Neural progenitor cell (in vitro differentiated cells): ENCODE results near the gene FRG1. TPM values are rescaled to one million over a fixed set of nuclear protein-coding genes. Genes with fewer than 3 reads are reported as not detected.
"Not testable (repeated sequence)": the region's sequence is repeated elsewhere in the genome, so short reads cannot be mapped to it uniquely, and the experiment has no call there.

ENCODE experiments used
- DNase-seq: peaks from one replicate; pipeline ENCODE4 v3.0.0-alpha.2; 2016; ENCODE audit warnings: low spot score
- H2AFZ ChIP-seq: fragments of 200-600 bp; sonication (generic); replicated peaks from 2 replicates; pipeline ENCODE4 v1.6.1; 2016; ENCODE audit warnings: antibody characterized with exemption
- H3F3A ChIP-seq: fragments of 200-600 bp; sonication (generic); 2 replicates; pipeline ENCODE4 v1.6.1; 2016; ENCODE audit warnings: antibody characterized with exemption, low read depth
- H3K27ac ChIP-seq: fragments of 200-600 bp; sonication (generic); 2 replicates; pipeline ENCODE4 v1.5.1; 2016; ENCODE audit warnings: mild to moderate bottlenecking
- H3K27me3 ChIP-seq: fragments of 200-600 bp; sonication (generic); 2 replicates; pipeline ENCODE4 v1.6.1; 2016; ENCODE audit warnings: mild to moderate bottlenecking, moderate library complexity
- H3K36me3 ChIP-seq: fragments of 200-600 bp; sonication (generic); 2 replicates; pipeline ENCODE4 v1.5.1; 2016
- H3K4me1 ChIP-seq: fragments of 200-600 bp; sonication (generic); 2 replicates; pipeline ENCODE4 v1.6.1; 2016; ENCODE audit warnings: mixed run types
- H3K4me2 ChIP-seq: fragments of 200-600 bp; sonication (generic); 2 replicates; pipeline ENCODE4 v1.6.1; 2016
- H3K4me3 ChIP-seq: fragments of 200-600 bp; sonication (generic); 2 replicates; pipeline ENCODE4 v1.5.1; 2016
- H3K79me2 ChIP-seq: fragments of 200-600 bp; sonication (generic); 2 replicates; pipeline ENCODE4 v1.6.1; 2016; ENCODE audit warnings: low read depth
- H3K9ac ChIP-seq: fragments of 200-600 bp; sonication (generic); 2 replicates; pipeline ENCODE4 v1.6.1; 2016
- H3K9me3 ChIP-seq: fragments of 200-600 bp; sonication (generic); 2 replicates; pipeline ENCODE4 v1.5.1; 2016; ENCODE audit warnings: low read depth
- H4K20me1 ChIP-seq: fragments of 200-600 bp; sonication (generic); 2 replicates; pipeline ENCODE4 v1.6.1; 2016; ENCODE audit warnings: low read depth
- H3K27ac Mint-ChIP-seq: 3 replicates; pipeline ENCODE4 v1.8.0; 2021; ENCODE audit warnings: mixed read lengths
- H3K27me3 Mint-ChIP-seq: 2 replicates; pipeline ENCODE4 v1.8.0; 2022; ENCODE audit warnings: low read depth, mild to moderate bottlenecking, inconsistent platforms, moderate library complexity, mixed read lengths; ENCODE audit not compliant: insufficient read depth
- H3K36me3 Mint-ChIP-seq: 3 replicates; pipeline ENCODE4 v1.8.0; 2021; ENCODE audit warnings: mixed read lengths
- H3K4me1 Mint-ChIP-seq: 3 replicates; pipeline ENCODE4 v1.8.0; 2021; ENCODE audit warnings: mixed read lengths
- H3K4me3 Mint-ChIP-seq: 3 replicates; pipeline ENCODE4 v1.8.0; 2021; ENCODE audit warnings: mild to moderate bottlenecking, moderate library complexity, mixed read lengths
- H3K9me3 Mint-ChIP-seq: 3 replicates; pipeline ENCODE4 v1.8.0; 2020; ENCODE audit warnings: mixed read lengths
- CTCF ChIP-seq: fragments of 200-600 bp; sonication (generic); IDR thresholded peaks from 2 replicates; pipeline ENCODE4 v1.5.1; 2017; ENCODE audit warnings: antibody characterized with exemption, mild to moderate bottlenecking
- EZH2 ChIP-seq: fragments of 200-600 bp; sonication (generic); IDR thresholded peaks from 2 replicates; pipeline ENCODE4 v1.6.1; 2017; ENCODE audit warnings: antibody characterized with exemption, mild to moderate bottlenecking, moderate library complexity
- EZH2phosphoT487 ChIP-seq: fragments of 200-600 bp; sonication (generic); IDR thresholded peaks from 2 replicates; pipeline ENCODE4 v1.6.1; 2017; ENCODE audit warnings: antibody characterized with exemption
- total RNA-seq: library from RNA; depleted of rRNA; stranded (reverse); fragments of >200 nt; gene quantifications from 2 replicates; pipeline ENCODE4 v1.2.3, GENCODE V29; 2015; ENCODE audit warnings: low replicate concordance

Gene FRG1
- total RNA-seq, 1 donor from 2014 or later, result 127 TPM

- no peak overlapping the region for H3K4me3 Mint-ChIP-seq
- Histone ChIP-seq H4K20me1 (no peaks in the 10 kb centered on the region), H3K9me3 (no peaks in the 10 kb centered on the region), H3K27me3 (no peaks in the 10 kb centered on the region), H3K9ac (no peak overlapping the region), H3F3A (no peaks in the 10 kb centered on the region), H3K4me3 (no peak overlapping the region), H3K4me1 (no peaks in the 10 kb centered on the region), H3K4me2 (no peak overlapping the region), H3K36me3 (no peaks in the 10 kb centered on the region), H3K79me2 (no peaks in the 10 kb centered on the region), H2AFZ (no peak overlapping the region), H3K27ac (no peak overlapping the region)
- TF ChIP-seq CTCF (peak; percentile 60), EZH2phosphoT487 (no peak)
- no peaks in the 10 kb centered on the region for H3K36me3 Mint-ChIP-seq
- no peaks in the 10 kb centered on the region for H3K4me1 Mint-ChIP-seq
- DNase-seq, result peak; percentile 5
- H3K27me3 Mint-ChIP-seq, result peaks cover 2% of the 10 kb centered on the region
- no peak overlapping the region for H3K27ac Mint-ChIP-seq
- H3K9me3 Mint-ChIP-seq, result no peaks in the 10 kb centered on the region
Observed at GRCh38 chr4:189912170-189912569, 28.5 kb upstream of the FRG1 start.

- Mint-ChIP-seq H3K4me1 (no peaks in the 10 kb centered on the region), H3K9me3 (peaks cover 21% of the 10 kb centered on the region), H3K27ac (no peak overlapping the region), H3K36me3 (no peaks in the 10 kb centered on the region), H3K27me3 (no peaks in the 10 kb centered on the region), H3K4me3 (no peak overlapping the region)
- Histone ChIP-seq H4K20me1 (no peaks in the 10 kb centered on the region), H3F3A (no peaks in the 10 kb centered on the region), H3K9me3 (peaks cover 13% of the 10 kb centered on the region), H3K36me3 (peaks cover 6% of the 10 kb centered on the region), H3K79me2 (no peaks in the 10 kb centered on the region), H3K4me2 (no peak overlapping the region), H3K27ac (no peak overlapping the region), H3K4me1 (no peaks in the 10 kb centered on the region), H3K27me3 (no peaks in the 10 kb centered on the region), H3K9ac (no peak overlapping the region), H3K4me3 (no peak overlapping the region), H2AFZ (no peak overlapping the region)
- TF ChIP-seq EZH2phosphoT487 (no peak), CTCF (no peak), EZH2 (no peak)
- no peak for DNase-seq
Observed at GRCh38 chr4:189917161-189917891, 23.3 kb upstream of the FRG1 start.

GRCh38 chr4:189921058-189921457 lies 19.6 kb upstream of the FRG1 start:
- Histone ChIP-seq H3K9ac (no peak overlapping the region), H2AFZ (no peak overlapping the region), H3K4me2 (no peak overlapping the region), H3K27me3 (no peaks in the 10 kb centered on the region), H3F3A (no peaks in the 10 kb centered on the region), H3K9me3 (peaks cover 18% of the 10 kb centered on the region), H4K20me1 (no peaks in the 10 kb centered on the region), H3K27ac (no peak overlapping the region), H3K79me2 (no peaks in the 10 kb centered on the region), H3K36me3 (peaks cover 6% of the 10 kb centered on the region), H3K4me1 (no peaks in the 10 kb centered on the region), H3K4me3 (no peak overlapping the region)
- H3K27me3 Mint-ChIP-seq, result no peaks in the 10 kb centered on the region
- no peak for DNase-seq
- no peaks in the 10 kb centered on the region for H3K4me1 Mint-ChIP-seq
- H3K4me3 Mint-ChIP-seq, result no peak overlapping the region
- H3K9me3 Mint-ChIP-seq, result peaks cover 27% of the 10 kb centered on the region
- H3K27ac Mint-ChIP-seq, result no peak overlapping the region
- H3K36me3 Mint-ChIP-seq, result no peaks in the 10 kb centered on the region
- TF ChIP-seq CTCF (no peak), EZH2 (no peak)

- not testable (repeated sequence) for H3K27me3 Mint-ChIP-seq, H3K4me1 Mint-ChIP-seq, H3F3A ChIP-seq, DNase-seq, H2AFZ ChIP-seq, H3K4me3 Mint-ChIP-seq, H3K4me3 ChIP-seq, H3K27ac Mint-ChIP-seq, H3K79me2 ChIP-seq, H3K27me3 ChIP-seq, H3K36me3 Mint-ChIP-seq, H3K27ac ChIP-seq, H3K4me1 ChIP-seq, H3K36me3 ChIP-seq, H3K9ac ChIP-seq, H3K4me2 ChIP-seq, H4K20me1 ChIP-seq
- peaks cover 10% of the 10 kb centered on the region for H3K9me3 ChIP-seq
- H3K9me3 Mint-ChIP-seq, result peaks cover 18% of the 10 kb centered on the region
Observed at GRCh38 chr4:189926742-189927141, 13.9 kb upstream of the FRG1 start.
